Measurements from ENCODE around the gene ZBTB45. TPM values are rescaled to one million over a fixed set of nuclear protein-coding genes. Genes with fewer than 3 reads are reported as not detected.

Gene ZBTB45
- polyA plus RNA-seq, 1 donor from 2014 or later: 6.8 TPM

DNA sequence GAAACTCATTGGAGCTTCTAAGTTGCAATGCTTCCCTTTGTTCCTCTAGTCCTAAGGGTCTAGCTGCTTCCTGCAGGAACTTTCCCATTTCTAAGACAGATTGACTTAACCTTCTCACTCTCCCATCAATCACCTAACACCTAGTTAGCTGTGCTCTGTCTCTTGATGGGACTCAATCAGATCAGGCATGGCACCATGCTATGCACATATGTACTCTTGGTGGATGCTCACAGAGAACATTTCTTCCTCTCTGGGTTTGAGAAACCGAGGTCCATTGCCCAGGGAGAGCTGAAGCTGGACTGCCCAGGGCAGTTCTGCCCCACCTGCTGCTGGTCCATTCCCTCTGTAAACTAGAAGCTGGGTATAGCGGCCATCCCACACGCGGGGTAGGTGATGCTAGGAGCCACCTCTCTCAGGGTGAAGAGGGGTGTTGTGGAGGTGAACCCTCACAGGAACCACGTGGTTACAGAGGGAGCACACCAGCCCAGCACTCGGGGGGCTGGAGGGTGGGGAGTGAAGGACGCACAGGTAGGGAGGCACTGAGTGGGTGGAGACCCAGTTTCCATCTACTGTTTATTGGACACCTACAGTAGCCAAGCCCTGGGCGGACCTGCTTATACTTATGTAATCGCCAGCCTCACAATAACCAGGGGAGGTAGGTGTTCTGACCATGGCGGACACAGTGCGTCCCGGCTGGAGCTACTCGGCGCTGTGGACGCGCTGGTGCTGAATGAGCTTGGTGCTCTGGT lies 41.9 kb upstream of the ZBTB45 start:
- Histone ChIP-seq H3K27me3 (ENCODE audit: insufficient read depth, low read depth, low read length) (no peaks in the 10 kb centered on the region), H3K79me2 (replicated peaks; ENCODE audit: insufficient read depth, low read length) (peaks cover 15% of the 10 kb centered on the region), H3K4me3 (ENCODE audit: low read length) (no peak overlapping the region), H2AFZ (ENCODE audit: low read depth, low read length) (no peak overlapping the region), H3K9me2 (ENCODE audit: insufficient read depth, low read length) (no peaks in the 10 kb centered on the region), H3K27ac (ENCODE audit: low read length) (no peak overlapping the region), H4K20me1 (ENCODE audit: insufficient read depth) (peaks cover 6% of the 10 kb centered on the region), H3K4me2 (ENCODE audit: low read length) (no peak overlapping the region), H3K9ac (ENCODE audit: low read length) (no peak overlapping the region), H3F3A (ENCODE audit: insufficient read depth, low read length, poor library complexity, severe bottlenecking) (peaks cover 7% of the 10 kb centered on the region), H3K36me3 (ENCODE audit: insufficient read depth, low read length) (no peaks in the 10 kb centered on the region), H3K9me3 (ENCODE audit: low read length) (no peaks in the 10 kb centered on the region)
- TF ChIP-seq POLR2AphosphoS5 (IDR thresholded peaks at IDR 0.05): no peak
- no peak for TF ChIP-seq EZH2 (IDR thresholded peaks at IDR 0.05; ENCODE audit: borderline replicate concordance, insufficient read depth, low read length, poor library complexity, severe bottlenecking)
- TF ChIP-seq SMC3 (conservative IDR thresholded peaks at IDR 0.05; ENCODE audit: poor library complexity): no peak
- TF ChIP-seq RAD21 (conservative IDR thresholded peaks at IDR 0.05): no peak
- TF ChIP-seq CTCF (IDR thresholded peaks at IDR 0.05; ENCODE audit: poor library complexity, severe bottlenecking): no peak
- no peak for TF ChIP-seq REST (IDR thresholded peaks at IDR 0.05; ENCODE audit: borderline replicate concordance)
- TF ChIP-seq EP300 (conservative IDR thresholded peaks at IDR 0.05; ENCODE audit: poor library complexity, severe bottlenecking): no peak
- no peak for TF ChIP-seq MXI1 (conservative IDR thresholded peaks at IDR 0.05; ENCODE audit: poor library complexity, severe bottlenecking)
- no peak for TF ChIP-seq TAF1 (IDR thresholded peaks at IDR 0.05; ENCODE audit: low read depth)

- Histone ChIP-seq H3K4me2 (ENCODE audit: low read length) (no peak overlapping the region), H2AFZ (ENCODE audit: low read depth, low read length) (no peak overlapping the region), H3K9me3 (ENCODE audit: low read length) (no peaks in the 10 kb centered on the region), H3K36me3 (ENCODE audit: insufficient read depth, low read length) (no peaks in the 10 kb centered on the region), H3F3A (ENCODE audit: insufficient read depth, low read length, poor library complexity, severe bottlenecking) (peaks cover 7% of the 10 kb centered on the region), H3K9ac (ENCODE audit: low read length) (no peak overlapping the region), H3K79me2 (replicated peaks; ENCODE audit: insufficient read depth, low read length) (peaks cover 19% of the 10 kb centered on the region), H3K27me3 (ENCODE audit: insufficient read depth, low read depth, low read length) (no peaks in the 10 kb centered on the region), H3K27ac (ENCODE audit: low read length) (no peak overlapping the region), H3K4me3 (ENCODE audit: low read length) (no peak overlapping the region), H3K9me2 (ENCODE audit: insufficient read depth, low read length) (no peaks in the 10 kb centered on the region), H4K20me1 (ENCODE audit: insufficient read depth) (peaks cover 6% of the 10 kb centered on the region)
- TF ChIP-seq SMC3 (conservative IDR thresholded peaks at IDR 0.05; ENCODE audit: poor library complexity) (no peak), RAD21 (conservative IDR thresholded peaks at IDR 0.05) (no peak), EZH2 (IDR thresholded peaks at IDR 0.05; ENCODE audit: borderline replicate concordance, insufficient read depth, low read length, poor library complexity, severe bottlenecking) (no peak), EP300 (conservative IDR thresholded peaks at IDR 0.05; ENCODE audit: poor library complexity, severe bottlenecking) (no peak), CTCF (IDR thresholded peaks at IDR 0.05; ENCODE audit: poor library complexity, severe bottlenecking) (no peak), TAF1 (IDR thresholded peaks at IDR 0.05; ENCODE audit: low read depth) (no peak), REST (IDR thresholded peaks at IDR 0.05; ENCODE audit: borderline replicate concordance) (no peak), MXI1 (conservative IDR thresholded peaks at IDR 0.05; ENCODE audit: poor library complexity, severe bottlenecking) (no peak), POLR2AphosphoS5 (IDR thresholded peaks at IDR 0.05) (no peak)
These were observed 41.3 kb upstream of the ZBTB45 start for GRCh38 chr19:58560921-58561320.

Measured in neural cell (in vitro differentiated cells).